ENCODE measurements around the gene CSRP2.

CSRP2 gene

GRCh38 chr12:76879710-76880518, 1.1 kb upstream of the CSRP2 start:
- peak overlapping the region; percentile 91 to 92 (median 92) for H3K4me3 Mint-ChIP-seq
- no peaks in the 10 kb centered on the region for H3K27me3 Mint-ChIP-seq (ENCODE audit: low read depth)
- H3K36me3 Mint-ChIP-seq (ENCODE audit: low read depth): peaks cover 4% of the 10 kb centered on the region
- peak in 1 of 3 experiments; percentile 46 for TF ChIP-seq CTCF (IDR thresholded peaks at IDR 0.05; ENCODE audit: unreplicated experiment in 3 of 3)
- H3K9me3 Mint-ChIP-seq: peaks cover 3% of the 10 kb centered on the region
- peak overlapping the region; percentile 93 to 98 (median 97) for H3K27ac Mint-ChIP-seq
- peaks cover 59% of the 10 kb centered on the region for H3K4me1 Mint-ChIP-seq

GRCh38 chr12:76878099-76878898, 520 bp downstream of the CSRP2 start:
- Mint-ChIP-seq H3K9me3 (no peaks in the 10 kb centered on the region), H3K36me3 (ENCODE audit: low read depth) (peaks cover 11% of the 10 kb centered on the region), H3K4me1 (peaks cover 64% of the 10 kb centered on the region), H3K4me3 (peak overlapping the region; percentile 97 to 100 (median 99)), H3K27ac (peak overlapping the region; percentile 72 to 95 (median 89)), H3K27me3 (ENCODE audit: low read depth) (no peaks in the 10 kb centered on the region)
- TF ChIP-seq CTCF (IDR thresholded peaks at IDR 0.05; ENCODE audit: unreplicated experiment in 3 of 3): peak; percentile 21 to 30 (median 30)

GRCh38 chr12:76876696-76877229, 2.1 kb downstream of the CSRP2 start:
- H3K27me3 Mint-ChIP-seq (ENCODE audit: low read depth): no peaks in the 10 kb centered on the region
- peak overlapping the region; percentile 97 to 100 (median 99) for H3K4me3 Mint-ChIP-seq

GRCh38 chr12:76874491-76875190, 4.2 kb downstream of the CSRP2 start:
- no peaks in the 10 kb centered on the region for H3K27me3 Mint-ChIP-seq (ENCODE audit: low read depth)

More at GRCh38 chr12:76876696-76877229, 2.1 kb downstream of the CSRP2 start:
- H3K4me1 Mint-ChIP-seq: peaks cover 70% of the 10 kb centered on the region
- TF ChIP-seq CTCF (IDR thresholded peaks at IDR 0.05; ENCODE audit: unreplicated experiment in 3 of 3): no peak
- H3K36me3 Mint-ChIP-seq (ENCODE audit: low read depth): peaks cover 16% of the 10 kb centered on the region
- no peaks in the 10 kb centered on the region for H3K9me3 Mint-ChIP-seq
- peak overlapping the region in 2 of 3 experiments; percentile 72 to 84 for H3K27ac Mint-ChIP-seq

More at GRCh38 chr12:76874491-76875190, 4.2 kb downstream of the CSRP2 start:
- no peaks in the 10 kb centered on the region for H3K9me3 Mint-ChIP-seq
- no peak for TF ChIP-seq CTCF (IDR thresholded peaks at IDR 0.05; ENCODE audit: unreplicated experiment in 3 of 3)
- peaks cover 22% of the 10 kb centered on the region for H3K36me3 Mint-ChIP-seq (ENCODE audit: low read depth)
- H3K4me1 Mint-ChIP-seq: peaks cover 72% of the 10 kb centered on the region
- H3K27ac Mint-ChIP-seq: peak overlapping the region in 2 of 3 experiments; percentile 14 to 47
- H3K4me3 Mint-ChIP-seq: peak overlapping the region in 1 of 3 experiments; percentile 66
